Measurements from ENCODE around the gene MSMB. TPM values are rescaled to one million over a fixed set of nuclear protein-coding genes. Genes with fewer than 3 reads are reported as not detected.

The MSMB gene
- total and polyA plus RNA-seq, 2 of the 4 experiments (the other 2 are of a cell fraction): not detected

GRCh38 chr10:46069771-46070463, 23.8 kb upstream of the MSMB start:
- no peak overlapping the region for H3K4me3 ChIP-seq (ENCODE audit: insufficient read depth, low read depth, low read length)
- H3K27me3 ChIP-seq (ENCODE audit: control insufficient read depth, insufficient read depth, low read length): peaks cover 3% of the 10 kb centered on the region
- no peak overlapping the region for H3K18ac ChIP-seq (ENCODE audit: low read depth, low read length)
- DNase-seq: peak; percentile 6
- H2BK5ac ChIP-seq (ENCODE audit: low read depth, low read length, poor library complexity, severe bottlenecking): no peak overlapping the region
- peak overlapping the region; percentile 33; the same call in 1 of the 2 replicates for H3K4me2 ChIP-seq (ENCODE audit: low read depth, low read length)
- H3K23ac ChIP-seq (ENCODE audit: low read depth, low read length): no peak overlapping the region
- H3K9ac ChIP-seq (ENCODE audit: low read depth, low read length): no peak overlapping the region
- TF ChIP-seq USF2 (IDR thresholded peaks at IDR 0.05; ENCODE audit: low read depth, low read length) (no peak), RFX5 (IDR thresholded peaks at IDR 0.05; ENCODE audit: low read depth, low read length) (no peak), BHLHE40 (IDR thresholded peaks at IDR 0.05; ENCODE audit: low read depth, low read length) (no peak), MXI1 (IDR thresholded peaks at IDR 0.05; ENCODE audit: borderline replicate concordance, low read depth, low read length) (no peak), RAD21 (IDR thresholded peaks at IDR 0.05; ENCODE audit: low read length) (no peak), CTCF (conservative IDR thresholded peaks at IDR 0.05; ENCODE audit: low read depth, low read length) (no peak), NFE2L2 (IDR thresholded peaks at IDR 0.05; ENCODE audit: low read depth, low read length) (no peak), MAZ (IDR thresholded peaks at IDR 0.05; ENCODE audit: borderline replicate concordance, low read depth, low read length) (no peak), ELK1 (IDR thresholded peaks at IDR 0.05; ENCODE audit: borderline replicate concordance, low read depth, low read length) (no peak), POLR2A (IDR thresholded peaks at IDR 0.05; ENCODE audit: low read depth, low read length) (no peak), CEBPB (IDR thresholded peaks at IDR 0.05; ENCODE audit: low read depth, low read length) (no peak)
- H3K14ac ChIP-seq (replicated peaks; ENCODE audit: low read depth, low read length): no peak overlapping the region
- H2BK20ac ChIP-seq (ENCODE audit: low read depth, low read length): no peak overlapping the region
- intact Hi-C loops (cut with micrococcal nuclease) (no loop called here), dilution Hi-C loops (cut with HindIII; ENCODE audit: low sequenced_read_pairs, unreplicated experiment) (no loop called here), in situ Hi-C loops (cut with MboI; ENCODE audit: low sequenced_read_pairs) (no loop called here)
- no TSS peak for BruUV-seq (replicated peaks)
- H3K4ac ChIP-seq (ENCODE audit: low read depth, low read length): no peak overlapping the region
- no peak overlapping the region for H4K8ac ChIP-seq (ENCODE audit: low read depth in 2 of 2, low read length in 2 of 2)
- no peak overlapping the region for H3K56ac ChIP-seq (ENCODE audit: extremely low read depth, insufficient read depth, low read length)
- no peaks in the 10 kb centered on the region for H4K20me1 ChIP-seq (ENCODE audit: insufficient read depth, low read length)
- WGBS, 2 experiments (ENCODE audit: extremely low coverage in 2 of 2, insufficient read length in 1 of 2): no CpG with 5 or more reads among the region's 6 CpGs
- 0 out of 2 replicates have a peak, but pooled peaks have one; percentile 11 for ATAC-seq (ENCODE audit: low read depth)
- no peaks in the 10 kb centered on the region for H3K79me1 ChIP-seq (ENCODE audit: low read depth in 1 of 2, low read length in 2 of 2)
- POLR2A ChIA-PET (ENCODE audit: unreplicated experiment): no interaction called here
- H3K27ac ChIP-seq (ENCODE audit: insufficient read depth, low read length): no peak overlapping the region
- no peak overlapping the region for H2BK120ac ChIP-seq (ENCODE audit: low read depth, low read length)
- H4K91ac ChIP-seq (ENCODE audit: insufficient read depth, low read depth, low read length): no peak overlapping the region
- H4K5ac ChIP-seq (ENCODE audit: low read depth, low read length): no peak overlapping the region
- no peak overlapping the region for H2AK9ac ChIP-seq (replicated peaks; ENCODE audit: low read depth, low read length, poor library complexity)
- H3K4me1 ChIP-seq (ENCODE audit: control insufficient read depth, insufficient read depth, low read length): peaks cover 3% of the 10 kb centered on the region; the same call in 1 of the 2 replicates
- H2BK15ac ChIP-seq (ENCODE audit: low read depth, low read length): no peak overlapping the region
- no peaks in the 10 kb centered on the region for H3K36me3 ChIP-seq (ENCODE audit: control insufficient read depth, insufficient read depth, low read length)
- no peaks in the 10 kb centered on the region for H3K9me3 ChIP-seq (ENCODE audit: control insufficient read depth, insufficient read depth, low read length)
- H3K9me1 ChIP-seq (ENCODE audit: insufficient read depth, low read length): no peaks in the 10 kb centered on the region
- CTCF ChIA-PET: no interaction called here
- H2AK5ac ChIP-seq (ENCODE audit: low read depth, low read length): no peak overlapping the region
- no peak overlapping the region for H2AFZ ChIP-seq (replicated peaks; ENCODE audit: low read length, poor library complexity)
